ENCODE results near the gene GALNT2. TPM values are rescaled to one million over a fixed set of nuclear protein-coding genes. Genes with fewer than 3 reads are reported as not detected.

Gene GALNT2
- total RNA-seq, 1 experiment from 2014 or later: 114 TPM

DNA sequence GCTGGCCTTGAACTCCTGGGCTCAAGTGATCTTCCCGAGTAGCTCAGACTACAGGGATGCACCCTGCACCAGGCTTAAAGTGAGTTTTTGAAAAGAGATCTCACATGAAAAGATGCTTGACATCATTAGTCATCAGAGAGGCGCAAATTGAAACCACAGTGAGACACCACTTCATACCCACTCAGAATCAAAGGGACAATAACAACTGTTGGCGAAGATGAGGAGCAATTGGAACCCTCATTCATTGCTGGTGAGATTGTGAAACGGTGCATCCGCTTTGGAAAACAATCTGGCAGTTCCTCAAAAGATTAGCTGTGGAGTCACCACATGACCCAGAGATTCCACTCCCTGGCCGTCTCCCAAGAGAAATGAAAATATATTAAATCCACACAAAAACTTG lies 236.8 kb downstream of the GALNT2 start:
- intact Hi-C loops (cut with micrococcal nuclease): no loop called here
- peak overlapping the region; percentile 22 for H3K27ac Mint-ChIP-seq (ENCODE audit: low read depth, unreplicated experiment)
- no TSS peak for BruUV-seq (replicated peaks)
- H3K4me3 Mint-ChIP-seq (ENCODE audit: unreplicated experiment): no peak overlapping the region
- TF ChIP-seq CTCF (IDR thresholded peaks at IDR 0.05; ENCODE audit: unreplicated experiment): no peak
- peak; percentile 92 for DNase-seq (ENCODE audit: unreplicated experiment)
- no peaks in the 10 kb centered on the region for H3K36me3 Mint-ChIP-seq (ENCODE audit: insufficient read depth, unreplicated experiment)
- no peaks in the 10 kb centered on the region for H3K9me3 Mint-ChIP-seq (ENCODE audit: unreplicated experiment)
- H3K27me3 Mint-ChIP-seq (ENCODE audit: insufficient read depth, unreplicated experiment): no peaks in the 10 kb centered on the region
- ChIA-PET POLR2A (interaction anchor here (1.1 to 1.6 kb wide), 3 partner anchors 24 to 643 kb away, joined by 3 to 9 read pairs (median 3); no protein-coding TSS in a partner anchor), CTCF (interaction anchor here (0.6 to 2.9 kb wide), 2 partner anchors 11 to 502 kb away, joined by 3 to 8 read pairs; no protein-coding TSS in a partner anchor)
- peaks cover 34% of the 10 kb centered on the region for H3K4me1 Mint-ChIP-seq (ENCODE audit: insufficient read depth, unreplicated experiment)

- no TSS peak for BruUV-seq (replicated peaks)
- intact Hi-C loops (cut with micrococcal nuclease): loop anchor here (5.0 kb wide), 1 partner anchor 139 kb away; no protein-coding TSS in a partner anchor
- Mint-ChIP-seq H3K9me3 (ENCODE audit: unreplicated experiment) (no peaks in the 10 kb centered on the region), H3K27ac (ENCODE audit: low read depth, unreplicated experiment) (no peak overlapping the region), H3K36me3 (ENCODE audit: insufficient read depth, unreplicated experiment) (no peaks in the 10 kb centered on the region), H3K4me3 (ENCODE audit: unreplicated experiment) (no peak overlapping the region), H3K4me1 (ENCODE audit: insufficient read depth, unreplicated experiment) (peaks cover 40% of the 10 kb centered on the region), H3K27me3 (ENCODE audit: insufficient read depth, unreplicated experiment) (no peaks in the 10 kb centered on the region)
- peak; percentile 35 for DNase-seq (ENCODE audit: unreplicated experiment)
- ChIA-PET CTCF (interaction anchor here (0.6 to 2.9 kb wide), 9 partner anchors 9 to 654 kb away, joined by 3 to 8 read pairs (median 5); no protein-coding TSS in a partner anchor), POLR2A (no interaction called here)
- TF ChIP-seq CTCF (IDR thresholded peaks at IDR 0.05; ENCODE audit: unreplicated experiment): no peak
These were observed 239.1 kb downstream of the GALNT2 start for GRCh38 chr1:230306169-230306568.

DNA sequence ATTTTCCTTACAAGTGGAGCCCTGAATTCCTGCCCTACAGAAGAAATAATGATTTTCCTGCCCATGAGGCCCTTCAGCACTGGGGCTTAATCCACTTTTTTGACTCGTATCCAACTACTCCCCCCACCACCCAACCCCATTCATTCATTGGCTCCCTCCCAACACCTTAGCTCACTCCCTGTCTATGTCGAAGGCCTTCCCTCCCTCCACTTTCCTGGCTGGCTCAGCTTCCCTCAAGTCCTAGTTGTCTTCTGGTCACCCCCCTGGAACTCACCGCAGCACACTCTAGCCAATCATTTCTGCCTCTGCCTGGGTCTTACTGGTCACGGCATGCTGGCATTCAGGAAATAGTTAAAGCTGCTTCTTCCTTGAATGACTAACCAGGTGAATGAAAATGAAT lies 240.2 kb downstream of the GALNT2 start:
- no TSS peak for BruUV-seq (replicated peaks)
- Mint-ChIP-seq H3K4me1 (ENCODE audit: insufficient read depth, unreplicated experiment) (peaks cover 49% of the 10 kb centered on the region), H3K27me3 (ENCODE audit: insufficient read depth, unreplicated experiment) (no peaks in the 10 kb centered on the region), H3K36me3 (ENCODE audit: insufficient read depth, unreplicated experiment) (no peaks in the 10 kb centered on the region), H3K9me3 (ENCODE audit: unreplicated experiment) (no peaks in the 10 kb centered on the region), H3K4me3 (ENCODE audit: unreplicated experiment) (peak overlapping the region; percentile 35), H3K27ac (ENCODE audit: low read depth, unreplicated experiment) (peak overlapping the region; percentile 21)
- intact Hi-C loops (cut with micrococcal nuclease): loop anchor here (5.0 kb wide), 1 partner anchor 140 kb away; no protein-coding TSS in a partner anchor
- DNase-seq (ENCODE audit: unreplicated experiment): peak; percentile 83
- ChIA-PET POLR2A (interaction anchor here (0.6 to 1.9 kb wide), 10 partner anchors 14 to 1088 kb away, joined by 3 to 11 read pairs (median 3); partner anchors contain the start of gene GALNT2), CTCF (interaction anchor here (0.6 to 8.8 kb wide), 9 partner anchors 18 to 842 kb away, joined by 3 to 145 read pairs (median 3); no protein-coding TSS in a partner anchor)
- TF ChIP-seq CTCF (IDR thresholded peaks at IDR 0.05; ENCODE audit: unreplicated experiment): no peak

- no peaks in the 10 kb centered on the region for H3K9me3 Mint-ChIP-seq (ENCODE audit: unreplicated experiment)
- H3K27ac Mint-ChIP-seq (ENCODE audit: low read depth, unreplicated experiment): peak overlapping the region; percentile 21
- POLR2A ChIA-PET: interaction anchor here (0.6 to 1.9 kb wide), 13 partner anchors 15 to 1087 kb away, joined by 3 to 11 read pairs (median 3); partner anchors contain the start of genes GALNT2 and NUP133
- no TSS peak for BruUV-seq (replicated peaks)
- no peaks in the 10 kb centered on the region for H3K36me3 Mint-ChIP-seq (ENCODE audit: insufficient read depth, unreplicated experiment)
- peak; percentile 100 for DNase-seq (ENCODE audit: unreplicated experiment)
- intact Hi-C loops (cut with micrococcal nuclease): loop anchor here (5.0 kb wide), 1 partner anchor 141 kb away; no protein-coding TSS in a partner anchor
- H3K4me1 Mint-ChIP-seq (ENCODE audit: insufficient read depth, unreplicated experiment): peaks cover 49% of the 10 kb centered on the region
- CTCF ChIA-PET: interaction anchor here (0.6 to 8.8 kb wide), 15 partner anchors 15 to 792 kb away, joined by 3 to 145 read pairs (median 3); no protein-coding TSS in a partner anchor
- TF ChIP-seq CTCF (IDR thresholded peaks at IDR 0.05; ENCODE audit: unreplicated experiment): no peak
- H3K4me3 Mint-ChIP-seq (ENCODE audit: unreplicated experiment): peak overlapping the region; percentile 35
- H3K27me3 Mint-ChIP-seq (ENCODE audit: insufficient read depth, unreplicated experiment): no peaks in the 10 kb centered on the region
These were observed 241.0 kb downstream of the GALNT2 start for GRCh38 chr1:230308039-230308438.
